Muscle of leg (tissue), 16 donors: Measurements from ENCODE around the gene MAPKAPK5. TPM values are rescaled to one million over a fixed set of nuclear protein-coding genes. Genes with fewer than 3 reads are reported as not detected.

Experiments
- DNase-seq: peaks from one replicate; pipeline ENCODE4 v3.0.0; 2013
- H3K27ac ChIP-seq: one replicate; pipeline ENCODE4 v1.5.1; 2013; ENCODE audit warnings: mild to moderate bottlenecking, low read length, control low read depth
- H3K27me3 ChIP-seq: one replicate; pipeline ENCODE4 v1.6.1; 2013; ENCODE audit warnings: low read length; ENCODE audit not compliant: control insufficient read depth, insufficient read depth
- H3K36me3 ChIP-seq: one replicate; pipeline ENCODE4 v1.6.1; 2013; ENCODE audit warnings: low read length; ENCODE audit not compliant: control insufficient read depth, insufficient read depth
- H3K4me1 ChIP-seq: one replicate; pipeline ENCODE4 v1.6.1; 2013; ENCODE audit warnings: low read length; ENCODE audit not compliant: control insufficient read depth, insufficient read depth
- H3K4me3 ChIP-seq: one replicate; pipeline ENCODE4 v1.5.1; 2013; ENCODE audit warnings: low read length, control low read depth
- H3K9me3 ChIP-seq: replicated peaks from 2 replicates; pipeline ENCODE4 v1.6.1; 2013; ENCODE audit warnings: low read depth, low read length; ENCODE audit not compliant: control insufficient read depth
- WGBS: methylation state at CpG from one replicate; pipeline ENCODE4 v1.1.5; 2013; ENCODE audit warnings: missing lambda C conversion rate; ENCODE audit not compliant: insufficient coverage; 5-methylcytosine and 5-hydroxymethylcytosine counted together
- long read RNA-seq, 11 donors: transcript quantifications; one replicate each; lab custom pipeline, GENCODE V29; 2026
- polyA plus RNA-seq, 8 donors: library from polyadenylated mRNA; unstranded; fragments of 120-200 nt; gene quantifications; one replicate each; pipeline versions ENCODE4 v1.2.1 to v1.2.3, GENCODE V29; 2013; ENCODE audit warnings: inconsistent platforms in 1 of 8, low replicate concordance in 1 of 8; ENCODE audit not compliant: insufficient read length in 8 of 8, insufficient read depth in 1 of 8
- total RNA-seq: library from RNA; stranded (reverse); fragments of 120-200 nt; gene quantifications from one replicate; pipeline ENCODE4 v1.2.4, GENCODE V29; 2013

MAPKAPK5 gene
- total RNA-seq (34.2 TPM), polyA plus RNA-seq (10 to 100 TPM; 28.1 to 35.3 (median 30.0) TPM)
- long read RNA-seq, donor 1: 0 reads
- long read RNA-seq, donor 2: 0 reads
- long read RNA-seq, donor 3, full-length matches to known transcripts: 2 of 2 reads
- long read RNA-seq, donor 3, partial matches to known transcripts: 0 of 2 reads
- long read RNA-seq, donor 3, other reads (novel, unspliced or antisense): 0 of 2 reads
- long read RNA-seq, donor 4: 0 reads
- long read RNA-seq, donor 5, full-length matches to known transcripts: 7 of 14 reads
- long read RNA-seq, donor 5, partial matches to known transcripts: 7 of 14 reads
- long read RNA-seq, donor 5, other reads (novel, unspliced or antisense): 0 of 14 reads
- long read RNA-seq, donor 6, full-length matches to known transcripts: 3 of 8 reads
- long read RNA-seq, donor 6, partial matches to known transcripts: 5 of 8 reads
- long read RNA-seq, donor 6, other reads (novel, unspliced or antisense): 0 of 8 reads
- long read RNA-seq, donor 7, full-length matches to known transcripts: 8 of 8 reads
- long read RNA-seq, donor 7, partial matches to known transcripts: 0 of 8 reads
- long read RNA-seq, donor 7, other reads (novel, unspliced or antisense): 0 of 8 reads
- long read RNA-seq, donor 8, full-length matches to known transcripts: 3 of 3 reads
- long read RNA-seq, donor 8, partial matches to known transcripts: 0 of 3 reads
- long read RNA-seq, donor 8, other reads (novel, unspliced or antisense): 0 of 3 reads
- long read RNA-seq, donor 9, full-length matches to known transcripts: 3 of 3 reads
- long read RNA-seq, donor 9, partial matches to known transcripts: 0 of 3 reads
- long read RNA-seq, donor 9, other reads (novel, unspliced or antisense): 0 of 3 reads
- long read RNA-seq, donor 10, full-length matches to known transcripts: 7 of 14 reads
- long read RNA-seq, donor 10, partial matches to known transcripts: 7 of 14 reads
- long read RNA-seq, donor 10, other reads (novel, unspliced or antisense): 0 of 14 reads
- long read RNA-seq, donor 11: 0 reads

GRCh38 chr12:111841750-111842555 is at the start of gene MAPKAPK5:
MAPKAPK5 (plus strand) TSS chr12:111842228; CDS start chr12:111842734, 506 bp downstream.
- DNase-seq: peak; percentile 97
- no peaks in the 10 kb centered on the region for H3K27me3 ChIP-seq
- H3K4me3 ChIP-seq: peak within 1 kb of the TSS; percentile 96
- H3K4me1 ChIP-seq: peaks cover 17% of the 10 kb centered on the region
- H3K36me3 ChIP-seq: peaks cover 18% of the 10 kb centered on the region
- no peaks in the 10 kb centered on the region for H3K9me3 ChIP-seq
- WGBS: under 1% methylated on average over 83 of the region's 84 CpGs
- peak within 1 kb of the TSS; percentile 93 for H3K27ac ChIP-seq

DNA sequence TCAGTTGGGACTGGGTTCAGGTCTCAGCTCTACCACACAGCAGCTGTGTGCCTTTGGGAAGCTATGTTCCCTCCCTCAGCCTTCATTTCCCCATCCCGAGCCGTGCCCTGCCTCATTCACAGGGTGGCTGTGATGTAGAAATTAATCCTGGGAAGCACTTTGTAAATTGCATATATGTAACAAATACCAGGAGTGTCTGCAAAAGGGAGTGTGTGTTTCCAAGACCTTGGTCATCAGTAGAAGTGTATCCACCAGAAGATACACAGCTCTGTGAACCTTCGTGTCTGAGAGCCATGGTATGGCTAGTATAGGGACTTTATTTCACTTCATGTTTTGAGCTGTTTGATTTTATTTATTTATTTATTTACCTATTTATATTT is 49.2 kb upstream of the MAPKAPK5 start:
- H3K27me3 ChIP-seq: no peaks in the 10 kb centered on the region
- H3K36me3 ChIP-seq: peaks cover 41% of the 10 kb centered on the region
- no peak overlapping the region for H3K27ac ChIP-seq
- no peaks in the 10 kb centered on the region for H3K9me3 ChIP-seq
- no peak for DNase-seq
- H3K4me3 ChIP-seq: no peak overlapping the region
- WGBS: no CpG with 5 or more reads among the region's 3 CpGs
- no peaks in the 10 kb centered on the region for H3K4me1 ChIP-seq

DNA sequence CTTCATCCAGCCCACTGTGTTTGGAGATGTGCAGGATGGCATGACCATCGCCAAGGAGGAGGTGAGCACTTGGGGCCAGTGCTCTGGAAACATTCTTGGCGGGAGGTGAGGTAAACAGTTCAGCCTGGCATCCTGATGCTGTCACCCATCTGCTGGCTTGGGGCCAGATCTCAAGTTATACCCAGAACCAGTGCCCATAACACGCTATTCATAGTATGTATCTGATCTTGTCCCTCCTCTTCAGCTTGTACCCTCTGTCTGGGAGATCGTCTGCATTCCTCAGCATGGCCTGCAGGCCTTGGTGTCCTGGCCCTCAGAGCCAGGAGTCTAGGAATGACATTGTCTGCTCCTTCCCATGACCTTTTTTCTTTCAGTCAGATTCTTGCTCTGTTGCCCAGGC is 43.8 kb upstream of the MAPKAPK5 start:
- H3K4me3 ChIP-seq: no peak overlapping the region
- no peak for DNase-seq
- no peaks in the 10 kb centered on the region for H3K27me3 ChIP-seq
- H3K9me3 ChIP-seq: no peaks in the 10 kb centered on the region
- H3K4me1 ChIP-seq: no peaks in the 10 kb centered on the region
- H3K36me3 ChIP-seq: peaks cover 41% of the 10 kb centered on the region
- WGBS: 94% methylated on average over 4 of the region's 4 CpGs
- H3K27ac ChIP-seq: no peak overlapping the region

GRCh38 chr12:111799758-111800157 is 42.3 kb upstream of the MAPKAPK5 start:
- 100% methylated on average over 8 of the region's 9 CpGs for WGBS
- DNase-seq: no peak
- Histone ChIP-seq H3K4me1 (no peaks in the 10 kb centered on the region), H3K27me3 (no peaks in the 10 kb centered on the region), H3K4me3 (no peak overlapping the region), H3K9me3 (no peaks in the 10 kb centered on the region), H3K36me3 (peaks cover 52% of the 10 kb centered on the region), H3K27ac (no peak overlapping the region)

GRCh38 chr12:111803038-111803626 is 38.9 kb upstream of the MAPKAPK5 start:
- Histone ChIP-seq H3K36me3 (peaks cover 45% of the 10 kb centered on the region), H3K4me3 (no peak overlapping the region)
- WGBS: 88% methylated on average over 4 of the region's 6 CpGs

GRCh38 chr12:111803851-111804250 is 38.2 kb upstream of the MAPKAPK5 start:
- Histone ChIP-seq H3K27me3 (no peaks in the 10 kb centered on the region), H3K9me3 (no peaks in the 10 kb centered on the region), H3K4me3 (no peak overlapping the region), H3K4me1 (no peaks in the 10 kb centered on the region), H3K36me3 (peaks cover 42% of the 10 kb centered on the region), H3K27ac (no peak overlapping the region)
- 95% methylated on average over 7 of the region's 8 CpGs for WGBS
- no peak for DNase-seq

More at GRCh38 chr12:111803038-111803626, 38.9 kb upstream of the MAPKAPK5 start:
- no peaks in the 10 kb centered on the region for H3K27me3 ChIP-seq
- no peaks in the 10 kb centered on the region for H3K4me1 ChIP-seq
- H3K27ac ChIP-seq: no peak overlapping the region
- H3K9me3 ChIP-seq: no peaks in the 10 kb centered on the region
- no peak for DNase-seq

DNA sequence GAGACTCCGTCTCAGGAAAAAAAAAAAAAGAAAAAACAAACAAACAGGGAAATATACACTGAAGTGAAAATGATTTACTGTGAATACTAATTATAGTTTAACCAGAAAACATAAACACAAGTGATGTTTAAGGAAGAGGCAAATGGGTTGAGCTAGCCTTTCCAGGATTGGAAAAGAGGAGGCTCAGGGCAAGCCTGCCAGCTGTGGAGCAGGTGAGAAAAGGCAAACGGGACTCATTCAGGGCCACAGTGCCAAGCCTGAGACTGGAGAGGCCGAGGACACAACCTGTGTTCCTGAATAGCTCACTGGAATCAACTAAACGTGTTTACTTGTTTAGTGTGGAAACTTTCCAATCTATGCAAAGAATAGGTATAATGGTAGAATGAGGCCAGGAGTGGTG is 35.7 kb upstream of the MAPKAPK5 start:
- Histone ChIP-seq H3K27me3 (no peaks in the 10 kb centered on the region), H3K9me3 (no peaks in the 10 kb centered on the region), H3K4me3 (no peak overlapping the region), H3K36me3 (peaks cover 21% of the 10 kb centered on the region), H3K4me1 (no peaks in the 10 kb centered on the region), H3K27ac (no peak overlapping the region)
- no peak for DNase-seq
- 83% methylated on average over 2 of the region's 4 CpGs for WGBS

GRCh38 chr12:111807232-111807631 is 34.8 kb upstream of the MAPKAPK5 start:
- H3K27ac ChIP-seq: no peak overlapping the region

More at GRCh38 chr12:111807232-111807631, 34.8 kb upstream of the MAPKAPK5 start:
- H3K27me3 ChIP-seq: no peaks in the 10 kb centered on the region
- no peaks in the 10 kb centered on the region for H3K4me1 ChIP-seq
- H3K9me3 ChIP-seq: no peaks in the 10 kb centered on the region
- H3K4me3 ChIP-seq: no peak overlapping the region
- WGBS: 92% methylated on average over 4 of the region's 7 CpGs
- DNase-seq: no peak
- H3K36me3 ChIP-seq: peaks cover 13% of the 10 kb centered on the region
